ENCODE data around the gene NEK5. TPM values are rescaled to one million over a fixed set of nuclear protein-coding genes. Genes with fewer than 3 reads are reported as not detected.

The NEK5 gene
- total and polyA plus RNA-seq, 2 of the 8 experiments (the other 6 are each of a cell fraction or from before 2014, with no cell fraction given) = 0.12 to 0.35 TPM

DNA sequence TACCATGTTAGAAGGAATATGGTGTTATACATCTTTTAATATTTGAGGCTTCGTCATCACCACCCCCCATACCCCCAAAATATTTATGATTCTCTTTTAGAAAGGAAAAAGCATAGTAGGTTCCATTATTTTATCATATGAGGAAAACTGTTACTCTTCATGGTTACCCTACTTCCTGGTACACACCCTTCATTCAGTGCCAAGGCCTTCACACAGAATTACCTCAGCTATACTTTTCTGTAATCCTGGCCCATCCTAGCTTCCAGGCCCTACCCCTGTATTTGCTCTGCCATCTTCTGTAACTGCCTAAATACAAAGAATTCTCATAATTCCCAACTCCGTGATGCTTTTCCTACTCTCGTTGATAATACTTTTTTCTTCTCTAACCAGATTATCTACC lies 108.7 kb downstream of the NEK5 start:
- no peak overlapping the region for H3K4ac ChIP-seq (replicated peaks; ENCODE audit: insufficient read length, low read depth, low read length)
- no peak overlapping the region for H4K91ac ChIP-seq (replicated peaks; ENCODE audit: insufficient read length, low read length)
- no peak overlapping the region for H2BK5ac ChIP-seq (ENCODE audit: low read depth, low read length)
- peaks cover 0 to 40% (median 16%) of the 10 kb centered on the region in 4 experiments; a peak in 6 of 8 replicates for H3K36me3 ChIP-seq (ENCODE audit: control insufficient read depth in 2 of 4, insufficient read depth in 4 of 4, low read length in 3 of 4)
- H3K9me3 ChIP-seq (ENCODE audit: insufficient read depth in 2 of 2, low read depth in 1 of 2, low read length in 1 of 2) = no peaks in the 10 kb centered on the region; a peak in 2 of 4 replicates
- no peak overlapping the region for H3K27ac ChIP-seq (ENCODE audit: low read depth, low read length)
- no peak overlapping the region for H2BK20ac ChIP-seq (ENCODE audit: low read length)
- H2AFZ ChIP-seq (ENCODE audit: low read length) = no peak overlapping the region
- H3K4me2 ChIP-seq (ENCODE audit: insufficient read depth in 1 of 2, low read depth in 2 of 2, low read length in 2 of 2) = no peak overlapping the region
- no peak overlapping the region for H3K9ac ChIP-seq (replicated peaks in 1 of 4; ENCODE audit: extremely low read depth in 1 of 4, low read depth in 3 of 4, low read length in 3 of 4)
- no peak overlapping the region for H2BK12ac ChIP-seq (ENCODE audit: low read depth, low read length)
- no peak for FAIRE-seq
- no peak overlapping the region for H4K5ac ChIP-seq (ENCODE audit: insufficient read length, low read depth, low read length)
- peaks cover 0 to 2% of the 10 kb centered on the region in 2 experiments for H4K20me1 ChIP-seq (replicated peaks in 1 of 2; ENCODE audit: control insufficient read depth in 1 of 2, insufficient read depth in 2 of 2, low read length in 2 of 2)
- no peak overlapping the region for H2AK5ac ChIP-seq (ENCODE audit: low read depth, low read length)
- no peak overlapping the region for H2BK15ac ChIP-seq (ENCODE audit: low read length)
- H3K4me3 ChIP-seq (ENCODE audit: extremely low read depth in 1 of 4, insufficient read depth in 2 of 4, low read depth in 3 of 4, low read length in 4 of 4) = no peak overlapping the region
- H3K23me2 ChIP-seq (ENCODE audit: low read depth, low read length) = no peaks in the 10 kb centered on the region
- no peaks in the 10 kb centered on the region for H3K27me3 ChIP-seq (replicated peaks in 1 of 4; ENCODE audit: control insufficient read depth in 3 of 4, extremely low read depth in 1 of 4, insufficient read depth in 3 of 4, low read length in 3 of 4)
- H3K18ac ChIP-seq (ENCODE audit: extremely low read depth, low read length) = no peak overlapping the region
- peaks cover 3% of the 10 kb centered on the region; the same call in 1 of the 2 replicates for H3K79me1 ChIP-seq (ENCODE audit: low read depth, low read length)
- DNase-seq (ENCODE audit: low read depth in 1 of 2, low spot score in 2 of 2) = no peak
- CTCF ChIA-PET (ENCODE audit: partially characterized antibody) = no interaction called here
- no peak overlapping the region for H3K14ac ChIP-seq (ENCODE audit: insufficient read length)
- 97% methylated on average over 3 of the region's 3 CpGs; no CpG with 5 or more reads in 1 of the 2 experiments for WGBS, 2 experiments (ENCODE audit: extremely low coverage in 1 of 2, insufficient coverage in 1 of 2, insufficient read length in 1 of 2, insufficient replicate concordance in 2 of 2, low coverage in 1 of 2, low lambda C conversion rate in 2 of 2, missing lambda C conversion rate in 1 of 2)
- POLR2A ChIA-PET (ENCODE audit: partially characterized antibody) = interaction anchor here (1.0 kb wide), 1 partner anchor 12 kb away, joined by 4 read pairs; no protein-coding TSS in a partner anchor
- H2BK120ac ChIP-seq (replicated peaks; ENCODE audit: low read depth, low read length) = no peak overlapping the region
- no peak overlapping the region for H3K56ac ChIP-seq (replicated peaks; ENCODE audit: insufficient read length, low read depth, low read length)
- no peak overlapping the region for H4K8ac ChIP-seq (ENCODE audit: extremely low read depth, insufficient read depth, low read length)
- H3K23ac ChIP-seq (ENCODE audit: insufficient read length) = no peak overlapping the region
- peaks cover 0 to 28% of the 10 kb centered on the region in 2 experiments; a peak in 3 of 4 replicates for H3K79me2 ChIP-seq (ENCODE audit: control insufficient read depth in 1 of 2, insufficient read depth in 2 of 2, low read length in 2 of 2)
- no peaks in the 10 kb centered on the region for H3K4me1 ChIP-seq (replicated peaks in 1 of 4; ENCODE audit: control insufficient read depth in 3 of 4, insufficient read depth in 4 of 4, low read length in 3 of 4)
- no peak for TF ChIP-seq BACH1 (IDR thresholded peaks at IDR 0.05; ENCODE audit: low read length)
- no peak for TF ChIP-seq RFX5 (IDR thresholded peaks at IDR 0.05; ENCODE audit: borderline replicate concordance, low read depth, low read length)
- no peak for TF ChIP-seq HDAC6 (IDR thresholded peaks at IDR 0.05; ENCODE audit: low read depth, low read length)
- no peak for TF ChIP-seq RNF2 (IDR thresholded peaks at IDR 0.05; ENCODE audit: borderline replicate concordance, low read depth, low read length, missing control alignments, poor library complexity, severe bottlenecking)
- no peak for TF ChIP-seq CBX8 (IDR thresholded peaks at IDR 0.05; ENCODE audit: borderline replicate concordance, low read depth, low read length)
- TF ChIP-seq SRF (IDR thresholded peaks at IDR 0.05; ENCODE audit: low read depth, low read length) = no peak
- TF ChIP-seq POU5F1 (IDR thresholded peaks at IDR 0.05; ENCODE audit: low read depth, low read length) = no peak
- TF ChIP-seq FOSL1 (IDR thresholded peaks at IDR 0.05; ENCODE audit: insufficient read depth, low read depth, low read length) = no peak
- TF ChIP-seq TCF12 (IDR thresholded peaks at IDR 0.05; ENCODE audit: low read depth, low read length) = no peak
- TF ChIP-seq CEBPB (IDR thresholded peaks at IDR 0.05; ENCODE audit: low read depth, low read length) = no peak
- no peak for TF ChIP-seq CBX5 (IDR thresholded peaks at IDR 0.05; ENCODE audit: low read depth, low read length)
- no peak for TF ChIP-seq RAD21 (IDR thresholded peaks at IDR 0.05 in 1 of 2, conservative IDR thresholded peaks at IDR 0.05 in 1 of 2; ENCODE audit: low read depth in 2 of 2, low read length in 2 of 2)
- TF ChIP-seq EP300 (IDR thresholded peaks at IDR 0.05; ENCODE audit: borderline replicate concordance in 1 of 2, low read depth in 2 of 2, low read length in 2 of 2) = no peak
- TF ChIP-seq SIX5 (IDR thresholded peaks at IDR 0.05; ENCODE audit: low read depth, low read length) = no peak

Data from H1 (cell line).